K562 (cell line): ENCODE data around the gene CDC14B. TPM values are rescaled to one million over a fixed set of nuclear protein-coding genes. Genes with fewer than 3 reads are reported as not detected.

Source experiments
- ATAC-seq: fragments of 200-7000 bp; cut with Tn5 transposase; 3 replicates; pipeline ENCODE4 v1.9.1; 2020; ENCODE audit warnings: moderate library complexity
- BruUV-seq: library from RNA; stranded (reverse); fragments of 400-500 nt; replicated peaks from 2 replicates; lab custom pipeline; 2021; lab: Mats Ljungman, UMichigan
- CTCF ChIA-PET: fragments of 300-600 bp; formaldehyde crosslinking; extraction: SDS; loops from one replicate; lab custom pipeline; 2021; ENCODE audit warnings: low intra/inter-chr PET ratio; lab: Yijun Ruan, JAX
- POLR2A ChIA-PET: fragments of 300-600, 350-650 bp; sonication (Branson Sonifier 250); formaldehyde crosslinking; extraction: SDS; loops from one replicate; lab custom pipeline; 2021; ENCODE audit warnings: antibody characterized with exemption, inconsistent platforms; lab: Yijun Ruan, JAX
- DNase-seq, 4 experiments: peaks; one replicate each; pipeline versions ENCODE4 v3.0.0 to v3.0.0-alpha.2; 2011 to 2018; ENCODE audit warnings: low spot score in 3 of 4, mixed read lengths in 3 of 4; ENCODE audit errors: extremely low read depth in 1 of 4
- FAIRE-seq: peaks from 2 replicates; lab custom pipeline; 2011; peaks lifted over from hg19 to GRCh38; lab: Jason Lieb, UNC
- H2AFZ ChIP-seq: 2 replicates; pipeline ENCODE4 v1.6.0; 2011; ENCODE audit warnings: low read depth, low read length, control low read depth, inconsistent platforms
- H3K27ac ChIP-seq: fragments of 200-600 bp; 3 replicates; pipeline ENCODE4 v1.8.0; 2011; ENCODE audit warnings: low read depth, mild to moderate bottlenecking, control low read depth, inconsistent platforms, low read length, moderate library complexity, mixed read lengths; ENCODE audit errors: extremely low read depth
- H3K27me3 ChIP-seq, 2 experiments: fragments of 300-600 bp in 1 of 2; 2 replicates in 1 of 2; 3 replicates in 1 of 2; pipeline versions ENCODE4 v1.6.0 to v1.8.0; 2011; ENCODE audit warnings: inconsistent platforms in 2 of 2, low read length in 2 of 2, mild to moderate bottlenecking in 1 of 2, mixed read lengths in 1 of 2, moderate library complexity in 1 of 2; ENCODE audit not compliant: control insufficient read depth in 2 of 2, insufficient read depth in 2 of 2
- H3K36me3 ChIP-seq: fragments of 300-600 bp; 3 replicates; pipeline ENCODE4 v1.8.0; 2011; ENCODE audit warnings: mild to moderate bottlenecking, low read length, inconsistent platforms; ENCODE audit not compliant: control insufficient read depth, insufficient read depth
- H3K4me1 ChIP-seq, 2 experiments: fragments of 200-600 bp in 1 of 2; replicated peaks in 1 of 2; 2 replicates in 1 of 2; 3 replicates in 1 of 2; pipeline versions ENCODE4 v1.5.1 to v1.8.0; 2011; ENCODE audit warnings: inconsistent platforms in 2 of 2, low read length in 2 of 2, mild to moderate bottlenecking in 1 of 2, mixed read lengths in 1 of 2, moderate library complexity in 1 of 2; ENCODE audit not compliant: control insufficient read depth in 2 of 2, insufficient read depth in 2 of 2
- H3K4me2 ChIP-seq: 2 replicates; pipeline ENCODE4 v1.6.1; 2011; ENCODE audit warnings: low read length, control low read depth, inconsistent platforms, mixed read lengths; ENCODE audit not compliant: insufficient read depth
- H3K4me3 ChIP-seq: fragments of 200-600 bp; sonication (generic), shearing (Covaris generic); 2 replicates; pipeline ENCODE4 v1.5.1; 2016; ENCODE audit warnings: control low read depth, inconsistent platforms
- H3K79me2 ChIP-seq: fragments of 200-600 bp; 3 replicates; pipeline ENCODE4 v1.8.0; 2011; ENCODE audit warnings: low read length, inconsistent platforms; ENCODE audit not compliant: control insufficient read depth, insufficient read depth
- H3K9ac ChIP-seq, 2 experiments: 2 replicates each; pipeline versions ENCODE4 v1.6.0 to v1.6.1; 2011; ENCODE audit warnings: low read depth in 2 of 2, low read length in 2 of 2, control low read depth in 1 of 2, inconsistent platforms in 1 of 2, mild to moderate bottlenecking in 1 of 2, mixed read lengths in 1 of 2; ENCODE audit not compliant: insufficient read depth in 1 of 2
- H3K9me1 ChIP-seq: one replicate; pipeline ENCODE4 v1.6.0; 2011; ENCODE audit warnings: inconsistent platforms, mild to moderate bottlenecking, low read length, moderate library complexity; ENCODE audit not compliant: control insufficient read depth, insufficient read depth
- H3K9me3 ChIP-seq: replicated peaks from 2 replicates; pipeline ENCODE4 v1.5.1; 2011; ENCODE audit warnings: low read depth, low read length, inconsistent platforms; ENCODE audit not compliant: control insufficient read depth, insufficient read depth
- H4K20me1 ChIP-seq: replicated peaks from 2 replicates; pipeline ENCODE4 v1.6.1; 2011; ENCODE audit warnings: low read length, inconsistent platforms, mixed read lengths; ENCODE audit not compliant: control insufficient read depth, insufficient read depth
- NFIC ChIP-seq: fragments of 450-650 bp; IDR thresholded peaks from 2 replicates; pipeline ENCODE4 v1.6.1; 2017; ENCODE audit warnings: mild to moderate bottlenecking, inconsistent platforms
- PRPF4 ChIP-seq: fragments of 200-400 bp; formaldehyde crosslinking; IDR thresholded peaks from one replicate; pipeline ENCODE4 v1.6.1; 2017; ENCODE audit warnings: low read length, low read depth, mild to moderate bottlenecking; ENCODE audit not compliant: insufficient read depth, poor library complexity, severe bottlenecking
- RAD21 ChIP-seq, 2 experiments: fragments of 250-450 bp in 1 of 2; fragments of 450-650 bp in 1 of 2; sonication (Bioruptor Pico) in 1 of 2; formaldehyde crosslinking in 1 of 2; IDR thresholded peaks in 1 of 2; conservative IDR thresholded peaks in 1 of 2; 2 replicates each; pipeline versions ENCODE4 v1.4.0 to v1.8.0; 2020 to 2022; ENCODE audit warnings: mild to moderate bottlenecking in 2 of 2, moderate library complexity in 1 of 2
- SOX6 ChIP-seq: fragments of 450-650 bp; IDR thresholded peaks from 2 replicates; pipeline ENCODE4 v1.6.1; 2014; ENCODE audit warnings: mild to moderate bottlenecking
- SRF ChIP-seq, 2 experiments: fragments of 250-450, 450-650 bp in 1 of 2; sonication (Bioruptor Pico) in 1 of 2; sonication (generic) in 1 of 2; formaldehyde crosslinking; IDR thresholded peaks; 2 replicates each; pipeline versions ENCODE4 v1.5.0 to v1.5.1; 2020 to 2022; ENCODE audit warnings: mild to moderate bottlenecking in 1 of 2, missing genetic modification reagents in 1 of 2
- WGBS: fragments of 100-300 bp; shearing (Covaris generic); methylation state at CpG from one replicate; pipeline ENCODE4 v1.1.6; 2016; ENCODE audit warnings: low coverage, mixed read lengths; ENCODE audit not compliant: insufficient coverage; ENCODE audit errors: missing lambda C conversion rate; 5-methylcytosine and 5-hydroxymethylcytosine counted together
- in situ Hi-C: fragments of 300-500 bp; cut with MboI; formaldehyde crosslinking; loops from 4 replicates; pipeline ENCODE4 v1.15.0; 2018; ENCODE audit warnings: inconsistent platforms, mixed read lengths
- intact Hi-C: fragments of 100-400 bp; cut with micrococcal nuclease; formaldehyde crosslinking; loops from 2 replicates; pipeline ENCODE4 v1.14.2; 2022
- polyA plus RNA-seq, 8 experiments: library from polyadenylated mRNA; depleted of rRNA in 4 of 8; stranded (reverse) in 5 of 8; unstranded in 3 of 8; fragments of >200 nt; fragmentation: Nextera tagmentation in 2 of 8; fragmentation: Illumina TruSeq in 1 of 8; extraction: Ambion mirVana in 2 of 8; extraction: Trizol in 1 of 8; gene quantifications; 2 replicates each; pipeline versions ENCODE4 v1.2.1 to v1.2.3, GENCODE V29; 2011 to 2014; ENCODE audit warnings: inconsistent platforms in 1 of 8, missing spikeins in 1 of 8
- total RNA-seq, 7 experiments: library from RNA; depleted of rRNA in 6 of 7; stranded (reverse); fragments of >200 nt in 6 of 7; fragmentation: Illumina TruSeq in 2 of 7; extraction: Trizol in 2 of 7; gene quantifications; 2 replicates each; pipeline versions ENCODE4 v1.2.1 to v1.2.3, GENCODE V29; 2011 to 2021; ENCODE audit warnings: low replicate concordance in 1 of 7
- TF ChIP-seq, protein P1 (sequence below), 3 experiments: IDR thresholded peaks in 2 of 3; conservative IDR thresholded peaks in 1 of 3; 2 replicates each; pipeline ENCODE4 v1.5.1; 2011 to 2012; ENCODE audit warnings: low read length in 3 of 3, mild to moderate bottlenecking in 3 of 3, control low read depth in 2 of 3, improper control_type of control experiment in 1 of 3, inconsistent platforms in 1 of 3, low read depth in 1 of 3, mixed read lengths in 1 of 3, moderate library complexity in 1 of 3; ENCODE audit not compliant: insufficient read depth in 2 of 3

The CDC14B gene
- total and polyA plus RNA-seq, 9 of the 15 experiments (the other 6 are each of a cell fraction or from before 2014, with no cell fraction given) = 1.4 to 6.0 (median 3.8) TPM

DNA sequence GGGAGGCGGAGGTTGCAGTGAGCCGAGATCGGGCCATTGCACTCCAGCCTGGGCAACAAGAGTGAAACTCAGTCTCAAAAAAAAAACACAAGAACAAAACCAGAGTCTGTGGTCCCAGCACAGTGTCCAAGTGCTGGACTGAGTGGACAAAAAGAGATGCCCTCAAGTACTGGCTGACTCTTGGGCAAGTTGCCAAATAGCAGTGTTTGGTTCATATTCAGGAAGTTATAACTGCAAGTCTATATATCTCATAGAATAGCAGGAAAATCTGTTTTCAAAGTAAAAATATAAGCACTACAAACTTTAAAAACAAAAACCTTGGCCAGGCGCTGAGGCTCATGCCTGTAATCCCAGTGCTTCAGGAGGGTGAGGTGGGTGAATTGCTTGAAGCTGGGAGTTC is 162.4 kb downstream of the CDC14B start:
- Histone ChIP-seq H3K27me3 (no peaks in the 10 kb centered on the region), H3K36me3 (no peaks in the 10 kb centered on the region), H3K4me3 (no peak overlapping the region), H3K27ac (no peak overlapping the region), H3K79me2 (no peaks in the 10 kb centered on the region), H3K4me2 (no peak overlapping the region), H3K9me3 (no peaks in the 10 kb centered on the region), H2AFZ (no peak overlapping the region), H3K4me1 (no peaks in the 10 kb centered on the region), H3K9me1 (no peaks in the 10 kb centered on the region), H3K9ac (no peak overlapping the region), H4K20me1 (no peaks in the 10 kb centered on the region)
- no peak for DNase-seq
- in situ Hi-C loops = no loop called here
- no peak for FAIRE-seq
- no peak for ATAC-seq
- 79% methylated on average over 4 of the region's 4 CpGs for WGBS
- CTCF ChIA-PET = no interaction called here
- BruUV-seq = no TSS peak
- peak; percentile 71 for TF ChIP-seq NFIC
- no peak for TF ChIP-seq SRF (CRISPR knock-in tag; IDR thresholded peaks at IDR 0.05)
- POLR2A ChIA-PET = interaction anchor here (0.7 kb wide), 1 partner anchor 433 kb away, joined by 4 read pairs; no protein-coding TSS in a partner anchor
- intact Hi-C loops = no loop called here

DNA sequence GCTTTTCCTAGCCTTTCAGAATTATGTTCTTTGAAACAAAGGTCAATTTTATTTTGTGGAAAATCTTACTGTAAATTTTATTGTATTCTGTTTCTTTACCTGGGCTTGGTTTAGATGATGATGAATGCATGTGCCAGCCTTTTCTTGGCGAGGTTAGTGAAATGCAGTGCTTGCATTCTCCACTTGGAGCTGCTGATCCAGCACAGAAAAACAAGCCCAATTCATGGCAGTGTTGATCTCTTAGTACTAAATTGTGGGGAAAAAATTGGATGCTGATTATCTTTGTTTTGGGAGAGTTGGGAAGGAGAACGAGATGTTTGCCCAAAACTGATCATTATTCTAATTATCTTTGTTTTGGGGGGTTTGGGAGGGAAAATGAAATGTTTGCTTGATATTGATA is 166.0 kb downstream of the CDC14B start:
- no peak overlapping the region for H3K9ac ChIP-seq
- no peak overlapping the region for H3K27ac ChIP-seq
- ChIA-PET POLR2A (interaction anchor here (1.9 kb wide), 1 partner anchor 10 kb away, joined by 5 read pairs; no protein-coding TSS in a partner anchor), CTCF (no interaction called here)
- H3K4me3 ChIP-seq = no peak overlapping the region
- peaks cover 2 to 10% of the 10 kb centered on the region in 2 experiments; a peak in 2 of 5 replicates for H3K27me3 ChIP-seq
- intact Hi-C loops = no loop called here
- peaks cover 2 to 18% of the 10 kb centered on the region in 2 experiments; a peak in 3 of 5 replicates for H3K4me1 ChIP-seq
- no peaks in the 10 kb centered on the region for H3K36me3 ChIP-seq
- no peak overlapping the region for H2AFZ ChIP-seq
- FAIRE-seq (peak; percentile 11), ATAC-seq (no peak), DNase-seq (no peak)
- H4K20me1 ChIP-seq = no peaks in the 10 kb centered on the region
- no peak overlapping the region for H3K4me2 ChIP-seq
- TF ChIP-seq SOX6 (no peak), RAD21 (CRISPR knock-in tag; conservative IDR thresholded peaks at IDR 0.05 in 1 of 2, IDR thresholded peaks at IDR 0.05 in 1 of 2) (peak in 1 of 2 experiments; percentile 34; a peak in 2 of 4 replicates), PRPF4 (no peak)
- TF ChIP-seq, protein P1, sequence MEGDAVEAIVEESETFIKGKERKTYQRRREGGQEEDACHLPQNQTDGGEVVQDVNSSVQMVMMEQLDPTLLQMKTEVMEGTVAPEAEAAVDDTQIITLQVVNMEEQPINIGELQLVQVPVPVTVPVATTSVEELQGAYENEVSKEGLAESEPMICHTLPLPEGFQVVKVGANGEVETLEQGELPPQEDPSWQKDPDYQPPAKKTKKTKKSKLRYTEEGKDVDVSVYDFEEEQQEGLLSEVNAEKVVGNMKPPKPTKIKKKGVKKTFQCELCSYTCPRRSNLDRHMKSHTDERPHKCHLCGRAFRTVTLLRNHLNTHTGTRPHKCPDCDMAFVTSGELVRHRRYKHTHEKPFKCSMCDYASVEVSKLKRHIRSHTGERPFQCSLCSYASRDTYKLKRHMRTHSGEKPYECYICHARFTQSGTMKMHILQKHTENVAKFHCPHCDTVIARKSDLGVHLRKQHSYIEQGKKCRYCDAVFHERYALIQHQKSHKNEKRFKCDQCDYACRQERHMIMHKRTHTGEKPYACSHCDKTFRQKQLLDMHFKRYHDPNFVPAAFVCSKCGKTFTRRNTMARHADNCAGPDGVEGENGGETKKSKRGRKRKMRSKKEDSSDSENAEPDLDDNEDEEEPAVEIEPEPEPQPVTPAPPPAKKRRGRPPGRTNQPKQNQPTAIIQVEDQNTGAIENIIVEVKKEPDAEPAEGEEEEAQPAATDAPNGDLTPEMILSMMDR (IDR thresholded peaks at IDR 0.05 in 2 of 3, conservative IDR thresholded peaks at IDR 0.05 in 1 of 3; ENCODE audit: insufficient read depth in 2 of 3, low read depth in 1 of 3, low read length in 3 of 3) = peak in 2 of 3 experiments; percentile 16 to 35; a peak in 2 of 6 replicates
- WGBS = 17% methylated on average over 2 of the region's 2 CpGs
- BruUV-seq = no TSS peak
- no peaks in the 10 kb centered on the region for H3K9me1 ChIP-seq
- H3K9me3 ChIP-seq = no peaks in the 10 kb centered on the region
- in situ Hi-C loops = no loop called here
- H3K79me2 ChIP-seq = no peaks in the 10 kb centered on the region; the same call in 2 of the 3 replicates
